Measurements from ENCODE around the gene LOXHD1. TPM values are rescaled to one million over a fixed set of nuclear protein-coding genes. Genes with fewer than 3 reads are reported as not detected.

Gene LOXHD1
- total RNA-seq, 1 experiment from 2014 or later: not detected

DNA sequence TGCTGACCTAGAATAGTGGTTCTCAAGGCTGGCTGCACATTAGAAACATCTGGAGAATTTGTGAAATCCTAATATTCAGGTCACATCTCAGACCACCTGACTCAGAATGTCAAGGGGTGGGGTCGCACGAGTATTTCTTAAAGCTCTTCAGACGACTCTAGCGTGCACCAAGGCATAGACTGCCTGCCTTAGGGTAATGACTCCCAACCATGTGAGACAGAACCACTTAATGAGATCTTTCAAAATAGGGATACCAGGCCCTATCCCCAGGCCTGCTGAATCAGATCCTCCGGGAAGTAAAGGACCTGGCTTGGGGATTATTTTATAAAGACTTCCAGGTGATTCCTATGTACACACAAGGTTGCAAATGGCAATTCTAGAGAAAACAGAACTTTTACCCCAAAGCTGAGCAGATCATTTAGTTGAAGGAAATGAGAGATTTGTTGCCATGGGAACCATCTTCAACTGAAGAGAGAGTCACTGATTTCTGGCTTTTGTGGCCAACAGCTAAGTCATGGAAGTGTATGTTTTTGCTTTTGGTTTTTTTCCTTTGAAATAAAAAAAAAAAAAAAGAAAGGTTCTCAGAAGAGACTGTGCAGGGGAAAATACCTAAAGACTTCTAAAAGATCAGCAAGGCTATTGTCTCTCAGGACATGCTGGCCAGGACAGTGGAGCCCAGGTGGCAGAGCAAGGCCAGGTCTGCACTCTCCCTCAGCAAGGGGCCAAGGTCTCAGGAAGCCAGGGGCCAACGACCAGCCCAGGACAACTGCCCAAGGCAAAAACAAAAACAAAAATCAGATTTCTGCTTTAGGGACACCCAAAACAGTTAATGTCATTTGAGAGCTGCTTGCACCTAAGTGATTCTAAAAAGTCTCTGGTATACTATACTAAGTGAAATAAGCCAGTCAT, 15.3 kb upstream of the LOXHD1 start:
- no peak for DNase-seq (ENCODE audit: low read depth, low spot score)
- Histone ChIP-seq H3K27ac (ENCODE audit: low read length) (no peak overlapping the region), H3K36me3 (ENCODE audit: control insufficient read depth, insufficient read depth, low read length) (no peaks in the 10 kb centered on the region), H3K27me3 (ENCODE audit: control insufficient read depth, insufficient read depth, low read length) (no peaks in the 10 kb centered on the region), H3K4me1 (ENCODE audit: control insufficient read depth, insufficient read depth, low read length) (peaks cover 7% of the 10 kb centered on the region; the same call in 1 of the 2 replicates), H3K4me3 (ENCODE audit: low read depth in 2 of 2, low read length in 2 of 2) (no peak overlapping the region), H3K9me3 (ENCODE audit: control insufficient read depth, insufficient read depth, low read depth, low read length) (no peaks in the 10 kb centered on the region)
- CTCF ChIA-PET: no interaction called here
- TF ChIP-seq CTCF (IDR thresholded peaks at IDR 0.05): no peak
- no peak for TF ChIP-seq REST (IDR thresholded peaks at IDR 0.05; ENCODE audit: insufficient read depth in 1 of 2, low read depth in 2 of 2, low read length in 1 of 2)
- TF ChIP-seq TCF7L2 (IDR thresholded peaks at IDR 0.05; ENCODE audit: low read depth, low read length): no peak
- no peak for TF ChIP-seq POLR2AphosphoS5 (IDR thresholded peaks at IDR 0.05; ENCODE audit: low read depth, low read length)
- no peak for TF ChIP-seq SIN3A (IDR thresholded peaks at IDR 0.05; ENCODE audit: borderline replicate concordance, insufficient read depth, low read depth, low read length)
- POLR2A ChIA-PET: no interaction called here
- ATAC-seq: no peak
- intact Hi-C loops (cut with micrococcal nuclease; ENCODE audit: unreplicated experiment) (no loop called here), in situ Hi-C loops (cut with HindIII; ENCODE audit: low pct_unique_long_range_greater_than_20kb, low sequenced_read_pairs) (no loop called here)
- BruUV-seq (replicated peaks): no TSS peak

DNA sequence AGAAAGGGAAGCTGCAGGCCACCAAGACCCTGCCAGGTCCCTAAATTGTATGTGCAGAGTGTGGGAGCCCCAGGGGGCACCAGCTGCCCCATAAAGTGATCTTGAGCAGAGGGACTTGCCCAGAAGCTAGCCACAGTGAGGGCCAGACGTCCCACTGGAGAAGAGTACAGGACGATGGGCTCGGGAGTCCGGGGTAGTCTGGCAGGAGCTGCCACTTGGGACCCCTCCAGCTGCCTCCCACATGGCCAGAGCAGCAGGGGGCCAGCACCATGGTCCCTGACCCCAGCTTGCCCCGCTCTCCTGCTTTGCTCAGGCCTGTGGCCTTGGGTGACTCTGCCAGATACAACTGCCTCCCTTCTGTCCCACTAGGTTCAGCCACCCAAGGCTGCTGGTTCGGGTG, 11.7 kb upstream of the LOXHD1 start:
- Histone ChIP-seq H3K27me3 (ENCODE audit: control insufficient read depth, insufficient read depth, low read length) (no peaks in the 10 kb centered on the region), H3K4me1 (ENCODE audit: control insufficient read depth, insufficient read depth, low read length) (no peaks in the 10 kb centered on the region), H3K27ac (ENCODE audit: low read length) (no peak overlapping the region), H3K36me3 (ENCODE audit: control insufficient read depth, insufficient read depth, low read length) (no peaks in the 10 kb centered on the region), H3K4me3 (ENCODE audit: low read depth in 2 of 2, low read length in 2 of 2) (no peak overlapping the region), H3K9me3 (ENCODE audit: control insufficient read depth, insufficient read depth, low read depth, low read length) (no peaks in the 10 kb centered on the region)
- BruUV-seq (replicated peaks): no TSS peak
- ChIA-PET POLR2A (no interaction called here), CTCF (no interaction called here)
- in situ Hi-C loops (cut with HindIII; ENCODE audit: low pct_unique_long_range_greater_than_20kb, low sequenced_read_pairs): no loop called here
- TF ChIP-seq TCF7L2 (IDR thresholded peaks at IDR 0.05; ENCODE audit: low read depth, low read length) (no peak), CTCF (IDR thresholded peaks at IDR 0.05) (no peak), POLR2AphosphoS5 (IDR thresholded peaks at IDR 0.05; ENCODE audit: low read depth, low read length) (no peak), REST (IDR thresholded peaks at IDR 0.05; ENCODE audit: insufficient read depth in 1 of 2, low read depth in 2 of 2, low read length in 1 of 2) (no peak), SIN3A (IDR thresholded peaks at IDR 0.05; ENCODE audit: borderline replicate concordance, insufficient read depth, low read depth, low read length) (no peak)
- DNase-seq (ENCODE audit: low read depth, low spot score) (no peak), ATAC-seq (no peak)
- intact Hi-C loops (cut with micrococcal nuclease; ENCODE audit: unreplicated experiment): no loop called here

Measured in Panc1 (cell line).